Activated CD8-positive, alpha-beta memory T cell treated with anti-CD3 and anti-CD28 coated beads, Interleukin-2, amount 50 U/mL, for 1 hour (primary cell): ENCODE measurements around the gene EPS8.
"Not testable (repeated sequence)": the region's sequence is repeated elsewhere in the genome, so short reads cannot be mapped to it uniquely, and the experiment has no call there.

Experiments used
- DNase-seq: peaks from one replicate; pipeline ENCODE4 v3.0.0-alpha.2; 2020; ENCODE audit errors: extremely low read depth

EPS8 gene

DNA sequence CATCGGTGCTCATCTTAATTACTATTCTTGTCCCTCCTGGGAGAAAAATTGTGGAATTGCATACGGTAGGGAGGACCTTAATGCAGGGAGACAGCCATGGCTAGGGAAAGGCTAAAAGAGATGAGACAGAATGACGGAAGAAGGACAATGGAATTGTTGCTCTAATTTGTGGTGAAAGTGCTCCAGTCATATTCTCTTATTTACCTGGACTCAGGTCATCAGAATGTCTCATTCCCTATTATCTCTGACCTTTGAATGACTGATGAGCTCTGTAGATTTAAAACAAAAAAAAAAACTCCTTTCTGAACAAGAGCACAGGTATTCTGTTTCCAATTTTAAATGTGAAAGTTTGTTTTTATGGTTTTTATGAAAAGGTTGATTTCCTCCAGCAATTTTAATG, 8.6 kb upstream of the EPS8 start:
- no peak for DNase-seq

DNA sequence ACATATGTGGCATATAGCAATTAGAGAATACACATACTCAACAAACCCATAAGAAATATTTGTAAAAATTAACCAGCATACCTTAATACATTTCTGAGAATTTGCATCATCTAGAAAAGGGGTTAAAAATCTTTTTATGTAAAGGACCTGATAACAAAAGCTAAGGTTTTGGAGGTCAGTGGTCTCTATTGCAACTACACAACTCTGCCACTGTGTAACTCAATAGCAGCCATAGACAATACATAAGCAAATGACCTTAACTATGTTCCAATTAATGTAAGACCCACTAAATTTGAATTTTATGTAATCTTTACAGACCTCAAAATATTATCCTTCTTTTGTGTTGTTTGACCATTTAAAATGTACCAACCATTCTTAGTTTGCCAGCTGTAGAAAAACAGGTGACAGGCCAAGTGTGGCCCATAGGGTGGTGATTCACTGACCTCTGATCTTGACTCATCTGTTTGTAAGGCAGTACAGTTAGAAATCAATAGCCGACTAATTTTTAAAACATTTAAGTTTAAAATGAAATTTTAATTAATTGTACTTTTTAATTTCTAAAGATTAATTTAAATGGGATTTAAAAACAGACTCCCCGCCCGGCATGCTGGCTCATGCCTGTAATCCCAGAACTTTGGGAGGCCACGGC, 7.4 kb upstream of the EPS8 start:
- no peak for DNase-seq

DNA sequence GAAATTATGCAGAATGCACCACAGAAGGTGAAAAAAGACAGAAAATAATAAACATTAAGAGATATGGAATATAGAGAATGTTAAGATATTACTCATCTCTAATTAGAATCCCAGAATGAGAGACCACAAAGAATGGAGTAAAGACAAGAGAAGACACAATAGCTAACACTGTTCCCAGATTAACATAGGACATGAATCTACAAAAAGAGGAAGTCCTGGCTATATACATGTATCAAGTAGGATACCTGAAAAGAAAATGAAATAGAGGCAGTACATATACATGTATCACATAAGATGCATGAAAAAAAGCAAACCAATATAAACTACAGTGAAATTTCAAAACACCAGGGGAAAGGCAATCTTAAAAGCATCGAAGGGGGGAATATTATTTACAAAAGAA, 5.6 kb upstream of the EPS8 start:
- no peak for DNase-seq

GRCh38 chr12:15794196-15794595, 5.0 kb upstream of the EPS8 start:
- DNase-seq, result no peak

DNA sequence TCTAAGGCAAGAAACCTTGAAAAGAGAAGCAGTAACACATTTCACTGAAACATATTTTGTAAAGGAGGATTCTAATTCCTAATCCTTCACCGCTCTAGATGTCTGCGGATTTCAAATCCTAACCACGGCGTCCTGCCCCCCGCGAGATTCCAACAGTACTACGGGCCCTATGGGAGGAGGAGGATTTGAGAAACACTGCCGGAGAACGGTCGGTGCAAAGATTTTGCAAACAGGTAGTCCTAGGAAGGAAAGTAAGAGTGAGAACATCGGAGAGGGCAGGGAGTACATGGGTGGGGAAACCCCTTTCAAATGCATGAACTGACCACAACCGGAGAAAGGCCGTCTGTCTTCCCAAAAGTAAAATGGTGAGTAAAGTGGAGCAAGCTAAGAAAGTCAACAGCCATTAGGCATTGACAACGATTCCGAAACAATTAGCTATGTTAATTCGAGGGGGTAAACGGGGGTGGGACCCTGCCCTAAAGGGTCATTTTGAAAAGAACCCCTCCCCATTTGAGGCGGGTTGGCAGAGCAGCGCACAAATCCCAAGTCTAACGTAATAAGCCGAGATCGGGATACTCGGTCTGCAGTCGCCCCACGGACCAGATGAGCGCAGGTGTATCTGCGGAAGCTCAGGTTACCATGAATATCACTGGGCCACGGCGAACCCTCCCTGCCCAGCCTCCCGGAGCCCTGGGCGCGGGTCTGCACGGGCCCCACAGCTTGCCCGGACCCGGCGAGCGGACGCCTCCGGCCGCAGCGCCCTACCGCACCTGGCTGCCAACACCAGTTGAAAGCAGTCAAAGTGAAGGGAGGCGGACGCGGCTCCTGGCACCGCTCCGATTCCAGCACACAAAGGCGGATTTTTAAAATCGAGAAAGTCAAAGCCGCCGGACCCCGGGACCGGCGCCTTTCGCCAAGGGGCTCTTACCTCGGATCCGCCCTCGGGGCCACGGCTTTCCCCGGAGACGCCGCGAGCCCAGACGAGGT, 662 bp downstream of the EPS8 start:
- DNase-seq, result no peak

DNA sequence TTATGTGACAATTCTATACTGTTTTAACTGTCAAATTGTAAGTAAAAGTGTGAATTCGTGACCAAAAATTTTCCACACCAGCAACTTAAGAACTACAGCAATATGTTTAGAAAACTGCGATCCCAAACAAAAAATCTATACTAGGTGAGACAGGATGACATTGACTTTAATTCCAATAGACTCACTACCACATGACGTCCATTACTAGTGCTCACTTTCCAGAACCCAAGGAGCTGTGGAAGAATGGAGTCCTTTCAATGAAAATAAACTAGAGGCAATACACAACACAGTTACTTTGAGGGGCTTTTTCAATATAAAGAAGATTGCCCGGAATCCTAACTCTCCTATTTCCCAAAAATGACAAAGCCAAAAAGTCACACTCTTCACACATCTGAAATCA, 1.4 kb downstream of the EPS8 start:
- DNase-seq, result no peak

DNA sequence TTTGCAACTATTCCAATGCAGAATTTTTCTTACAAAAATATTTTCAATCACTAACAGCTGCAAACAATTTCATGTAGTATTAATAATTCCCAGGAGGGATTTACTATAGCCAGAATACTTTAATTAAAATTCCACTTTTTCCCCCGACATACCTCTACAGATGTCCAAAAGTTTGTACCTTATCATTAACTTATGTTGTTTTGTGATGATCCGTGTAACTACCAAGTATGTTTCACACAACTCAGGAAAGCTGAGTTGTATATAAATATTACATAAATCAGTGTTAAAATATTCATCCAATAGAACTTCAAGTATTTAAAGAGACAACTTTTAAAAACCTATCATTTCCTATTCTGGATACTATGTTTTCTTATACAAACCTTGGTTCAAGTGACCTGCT, 2.4 kb downstream of the EPS8 start:
- no peak for DNase-seq

- DNase-seq, result no peak
Measured at GRCh38 chr12:15783288-15783687, 5.9 kb downstream of the EPS8 start.

DNA sequence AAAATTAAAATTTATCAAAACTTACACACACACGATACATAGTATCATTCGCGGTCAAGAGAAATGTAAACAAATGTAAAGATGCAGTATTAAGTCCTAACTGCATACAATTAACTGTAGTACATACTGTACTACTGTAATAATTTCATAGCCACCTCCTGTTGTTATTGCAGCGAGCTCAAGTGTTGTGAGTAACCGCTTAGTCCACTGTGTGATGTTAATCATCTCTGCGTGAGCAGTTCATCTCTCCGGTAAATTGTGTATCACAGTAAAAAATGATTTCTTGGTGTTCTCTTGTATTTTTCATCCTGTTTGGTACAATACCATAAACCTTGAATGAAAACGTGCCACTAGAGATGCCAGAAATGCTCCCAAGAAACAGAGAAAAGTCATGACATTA, 6.5 kb downstream of the EPS8 start:
- DNase-seq, result no peak

- DNase-seq, result no peak
Measured at GRCh38 chr12:15779925-15780324, 9.3 kb downstream of the EPS8 start.

- DNase-seq, result no peak
Measured at GRCh38 chr12:15778126-15778525, 11.1 kb downstream of the EPS8 start.

DNA sequence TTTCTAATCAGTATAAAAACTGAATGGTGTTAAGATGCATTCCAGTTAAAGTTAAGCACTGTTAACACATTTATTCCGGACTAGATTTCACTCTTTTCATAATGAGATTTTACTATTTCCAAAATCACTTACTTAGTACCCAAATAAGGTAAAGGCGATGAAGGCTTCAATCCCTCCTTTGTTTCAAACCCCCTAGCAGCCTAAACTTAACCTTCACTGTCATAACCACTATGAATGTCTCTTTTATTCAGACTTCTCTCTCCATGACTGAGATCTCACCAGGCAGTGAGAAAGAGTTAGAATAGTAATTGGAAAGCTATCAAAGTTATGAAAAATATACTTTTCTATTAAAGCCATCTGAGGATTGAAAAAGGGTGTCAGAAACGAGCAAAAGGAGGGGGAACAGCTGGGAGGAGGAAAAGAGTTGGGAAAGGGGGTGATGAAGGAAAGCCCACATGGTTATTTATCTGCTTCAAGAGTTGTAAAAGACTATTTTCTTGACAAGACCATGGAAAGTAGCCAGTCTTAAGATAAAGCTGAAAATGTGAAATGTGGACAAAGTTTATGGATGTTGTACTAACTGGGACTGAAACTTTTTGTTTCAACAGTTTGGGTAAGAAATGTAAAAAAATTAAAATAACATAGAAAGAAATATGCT, 11.7 kb downstream of the EPS8 start:
- no peak for DNase-seq

DNA sequence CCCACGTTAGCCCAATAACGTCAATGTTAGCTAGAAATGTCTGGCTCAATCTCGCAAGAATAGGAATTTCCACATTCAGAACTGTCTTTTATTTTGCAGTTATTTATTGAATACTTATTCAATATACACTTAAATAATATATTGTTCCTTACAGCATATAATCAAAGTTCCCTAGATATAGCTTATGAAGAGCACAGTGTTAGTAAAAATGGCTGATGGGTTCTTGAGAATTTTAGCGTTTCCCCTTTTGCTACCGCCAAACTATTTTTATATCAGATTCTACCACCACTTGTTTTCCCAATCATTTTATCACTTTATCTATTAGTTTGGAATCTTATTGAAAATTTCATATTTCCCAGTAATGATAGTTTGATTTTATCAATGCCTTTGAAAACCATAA, 12.7 kb downstream of the EPS8 start:
- DNase-seq, result no peak

DNA sequence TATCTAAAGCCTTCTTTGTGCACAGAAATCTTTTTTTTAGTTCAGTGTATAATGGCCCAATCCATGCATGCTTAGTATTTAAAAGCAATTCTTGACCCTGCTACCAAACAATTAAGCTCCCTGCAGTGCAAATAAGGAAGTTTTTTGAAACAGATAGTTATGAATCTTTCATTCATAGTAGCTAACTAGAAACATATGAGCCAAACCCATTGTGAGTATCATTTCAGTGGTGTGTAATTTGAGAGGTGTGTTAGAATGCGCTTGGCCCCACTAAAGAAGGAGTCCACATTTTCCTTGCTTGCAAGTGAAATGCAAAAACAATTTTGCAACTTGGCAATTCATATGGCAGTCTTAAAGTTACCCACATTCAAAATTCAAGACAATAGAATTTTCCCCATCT, 14.4 kb downstream of the EPS8 start:
- DNase-seq, result no peak

DNA sequence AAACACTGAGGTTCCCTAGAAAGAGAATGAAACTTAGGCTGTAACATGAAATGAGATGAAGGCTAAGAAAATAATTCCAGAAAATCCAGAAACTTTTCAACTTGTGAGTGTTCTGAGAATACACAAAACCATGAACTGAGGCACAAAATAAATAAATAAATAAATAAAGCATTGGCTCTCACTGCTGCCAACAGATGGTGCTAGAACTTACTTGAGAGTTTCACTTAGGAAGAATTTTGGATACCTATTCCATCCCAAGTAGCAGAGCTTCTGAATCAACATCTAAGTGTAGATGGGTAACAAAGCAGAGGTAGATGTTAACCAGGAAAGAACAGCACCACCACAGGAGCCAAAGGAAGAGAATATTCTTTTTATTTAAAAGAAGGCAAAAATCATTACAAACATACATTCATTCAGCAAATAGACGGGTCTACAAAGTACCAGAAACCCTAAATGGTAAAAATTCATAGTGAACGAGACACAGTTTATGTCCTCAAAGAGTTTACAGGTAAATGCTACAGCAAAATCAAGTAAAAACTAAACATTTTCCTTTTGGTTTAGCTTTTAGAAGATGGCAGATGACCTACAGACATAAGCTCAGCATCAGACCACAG, 16.7 kb downstream of the EPS8 start:
- DNase-seq, result no peak

DNA sequence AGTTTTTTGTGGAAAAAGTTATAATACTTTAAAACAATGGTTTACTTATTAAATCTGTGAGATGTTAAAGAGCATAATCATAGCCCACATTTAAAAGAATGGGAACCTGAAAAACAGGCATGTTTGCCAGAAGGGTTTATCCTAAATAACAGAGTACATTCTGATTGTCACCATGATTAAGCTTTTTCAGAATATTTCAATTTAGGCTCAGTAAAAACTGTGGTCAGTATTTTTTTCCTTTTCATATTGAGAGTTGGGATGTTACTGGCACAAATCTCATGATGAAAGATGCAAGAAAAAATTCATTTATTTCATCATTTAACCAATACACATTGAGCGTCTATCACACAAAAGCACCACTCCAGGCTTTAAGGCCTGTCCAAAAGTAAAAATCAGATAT, 18.6 kb downstream of the EPS8 start:
- no peak for DNase-seq

GRCh38 chr12:15770021-15770420, 19.2 kb downstream of the EPS8 start:
- DNase-seq, result no peak

- no peak for DNase-seq
Measured at GRCh38 chr12:15769586-15769985, 19.6 kb downstream of the EPS8 start.

GRCh38 chr12:15767301-15767700, 21.9 kb downstream of the EPS8 start:
- DNase-seq, result no peak

- DNase-seq, result no peak
Measured at GRCh38 chr12:15763328-15763727, 25.9 kb downstream of the EPS8 start.

- DNase-seq, result not testable (repeated sequence)
Measured at GRCh38 chr12:15762162-15762561, 27.0 kb downstream of the EPS8 start.

DNA sequence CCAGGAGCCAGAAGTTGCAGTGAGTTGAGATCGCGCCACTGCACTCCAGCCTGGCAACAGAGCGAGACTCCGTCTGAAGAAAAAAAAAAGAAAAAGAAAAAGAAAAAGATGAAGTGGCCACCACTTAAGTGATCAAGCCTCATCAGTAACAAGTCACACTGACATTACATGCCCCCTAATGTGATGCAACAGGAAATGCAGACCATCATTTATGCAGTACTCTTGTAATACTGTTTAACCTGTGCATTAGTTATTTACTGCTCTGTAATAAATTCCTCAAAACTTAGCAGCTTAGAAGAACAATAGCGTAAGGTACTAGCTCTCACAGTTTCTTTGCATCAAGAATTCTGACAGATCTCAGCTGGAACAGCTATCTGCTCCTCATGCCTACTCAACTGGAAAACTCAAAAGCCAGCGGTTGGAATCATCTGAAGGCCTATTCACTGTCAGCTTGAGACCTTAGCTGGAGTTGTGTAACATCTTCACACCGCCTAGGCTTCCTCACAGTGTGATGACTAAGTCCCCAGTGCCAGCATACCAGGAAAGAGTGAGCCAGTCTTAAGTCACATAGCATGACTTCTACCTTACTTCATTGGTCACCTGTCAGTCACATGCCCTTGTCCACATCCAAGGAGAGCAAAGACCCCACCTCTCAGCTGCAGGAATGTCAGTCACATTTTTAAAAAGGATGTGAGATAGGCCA, 31.5 kb downstream of the EPS8 start:
- DNase-seq, result no peak
